Stimulated activated naive CD8-positive, alpha-beta T cell treated with anti-CD3 and anti-CD28 coated beads, Interleukin-15, Interleukin-2, amounts not matched to agents 100 U/mL and 50 U/mL, for 24 hours (primary cell): ENCODE results near the gene SVIL.
"Not testable (repeated sequence)": the region's sequence is repeated elsewhere in the genome, so short reads cannot be mapped to it uniquely, and the experiment has no call there.

Experiments used
- ATAC-seq: fragments of 150-1000 bp; cut with Tn5 transposase; one replicate; pipeline ENCODE4 v1.10.0; 2021
- DNase-seq: peaks from one replicate; pipeline ENCODE4 v3.0.0; 2021

Gene SVIL

DNA sequence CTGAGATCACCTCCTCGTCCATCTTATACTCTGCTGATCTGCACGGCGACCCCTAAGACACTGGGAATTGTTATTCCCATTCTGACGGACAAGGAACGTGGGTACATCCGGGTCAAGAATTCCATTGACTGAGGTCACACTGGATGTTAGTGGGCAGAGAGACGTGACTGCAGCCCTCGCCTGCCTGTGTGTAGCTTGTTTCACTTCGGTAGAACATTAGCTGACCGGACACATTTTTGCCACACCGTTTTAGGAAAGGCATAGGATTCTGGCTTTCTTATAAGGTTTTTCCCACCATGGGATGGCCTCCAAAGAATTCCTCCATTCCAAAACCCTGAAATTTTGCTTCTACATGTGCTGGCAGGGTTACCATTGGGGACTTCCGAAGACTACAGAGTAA, 118.9 kb downstream of the SVIL start:
- ATAC-seq, DNase-seq: not testable (repeated sequence)

GRCh38 chr10:29515104-29515503, 119.7 kb downstream of the SVIL start:
- DNase-seq, ATAC-seq: not testable (repeated sequence)

GRCh38 chr10:29514306-29514705, 120.5 kb downstream of the SVIL start:
- no peak for ATAC-seq
- DNase-seq = no peak

GRCh38 chr10:29512425-29512974, 122.3 kb downstream of the SVIL start:
- no peak for ATAC-seq
- DNase-seq = no peak

DNA sequence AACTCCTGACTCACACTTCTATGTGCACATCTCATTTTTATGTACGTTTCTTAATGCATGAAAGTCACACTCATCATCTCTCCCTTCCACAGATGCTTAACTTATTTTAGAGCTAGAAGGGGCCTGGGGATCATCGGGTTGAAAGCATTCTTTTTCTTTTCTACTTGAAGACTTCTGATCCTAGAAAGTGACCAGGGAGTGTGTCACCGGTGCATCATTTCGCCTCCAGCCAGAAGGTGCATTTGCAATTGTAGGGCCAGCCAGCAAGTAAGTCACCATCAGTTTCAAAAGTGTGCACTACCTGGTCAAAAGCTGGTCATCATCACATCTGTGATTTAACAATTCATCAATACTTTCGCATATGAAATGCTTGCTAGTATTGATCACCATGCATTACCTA, 123.0 kb downstream of the SVIL start:
- ATAC-seq, DNase-seq: not testable (repeated sequence)

GRCh38 chr10:29510483-29511157, 124.2 kb downstream of the SVIL start:
- peak; percentile 31 for ATAC-seq
- not testable (repeated sequence) for DNase-seq

DNA sequence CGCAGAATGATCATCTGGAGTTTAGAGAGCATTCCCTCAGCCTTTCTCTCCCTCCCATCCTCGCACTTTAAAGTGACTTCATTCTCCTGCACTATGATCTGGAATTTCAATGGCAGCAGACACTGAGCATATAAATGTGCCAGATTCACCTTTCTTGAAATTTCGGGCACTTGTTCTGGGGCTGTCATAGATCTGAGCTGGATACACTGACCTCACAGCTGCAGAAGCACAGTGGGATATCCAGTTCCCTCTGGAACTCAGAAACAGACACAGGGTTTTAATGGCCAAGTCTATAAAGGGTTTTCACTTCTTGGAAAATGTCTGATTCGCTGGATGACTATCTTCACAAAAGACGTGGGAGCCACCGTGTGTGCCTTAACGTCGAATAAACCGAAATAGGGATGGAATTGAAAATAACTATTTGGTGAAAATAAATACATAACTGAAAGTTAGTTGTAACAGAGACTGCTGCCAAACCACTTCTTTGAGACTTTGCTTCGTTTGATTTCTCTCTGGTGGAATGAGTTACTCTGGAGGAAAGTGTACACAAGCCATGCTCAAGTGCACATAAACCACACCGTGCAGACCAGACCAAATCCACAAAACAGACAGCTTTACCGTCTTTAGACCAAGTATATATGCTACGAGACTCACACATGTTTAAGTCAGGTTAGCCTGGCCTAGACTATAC, 126.1 kb downstream of the SVIL start:
- ATAC-seq = no peak
- DNase-seq = no peak

GRCh38 chr10:29507750-29508149, 127.0 kb downstream of the SVIL start:
- ATAC-seq, DNase-seq: not testable (repeated sequence)

DNA sequence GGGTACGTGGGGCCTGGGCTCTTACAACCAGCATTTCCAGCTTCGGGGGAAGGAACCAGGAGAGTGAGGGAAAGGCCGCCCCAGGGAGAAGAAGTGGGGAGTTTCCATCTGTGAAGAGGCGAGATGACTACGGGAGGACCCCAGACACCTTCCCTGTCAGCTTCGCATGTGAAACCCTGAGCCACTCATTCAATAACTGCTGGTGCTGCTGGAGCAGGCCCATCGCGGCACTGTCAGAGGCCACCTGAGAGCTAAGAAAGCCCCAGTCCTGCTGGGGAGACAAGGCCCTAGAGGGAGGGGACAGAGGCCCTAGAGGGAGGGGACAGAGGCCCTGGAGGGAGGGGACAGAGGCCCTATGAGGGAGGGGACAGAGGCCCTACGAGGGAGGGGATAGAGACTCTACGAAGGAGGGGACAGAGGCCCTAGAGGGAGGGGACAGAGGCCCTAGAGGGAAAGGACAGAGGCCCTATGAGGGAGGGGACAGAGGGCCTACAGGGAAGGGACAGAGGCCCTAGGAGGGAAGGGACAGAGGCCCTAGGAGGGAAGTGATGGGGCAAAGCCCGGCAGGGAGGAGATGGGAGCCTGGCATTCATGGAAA, 128.3 kb downstream of the SVIL start:
- ATAC-seq, DNase-seq: not testable (repeated sequence)

DNA sequence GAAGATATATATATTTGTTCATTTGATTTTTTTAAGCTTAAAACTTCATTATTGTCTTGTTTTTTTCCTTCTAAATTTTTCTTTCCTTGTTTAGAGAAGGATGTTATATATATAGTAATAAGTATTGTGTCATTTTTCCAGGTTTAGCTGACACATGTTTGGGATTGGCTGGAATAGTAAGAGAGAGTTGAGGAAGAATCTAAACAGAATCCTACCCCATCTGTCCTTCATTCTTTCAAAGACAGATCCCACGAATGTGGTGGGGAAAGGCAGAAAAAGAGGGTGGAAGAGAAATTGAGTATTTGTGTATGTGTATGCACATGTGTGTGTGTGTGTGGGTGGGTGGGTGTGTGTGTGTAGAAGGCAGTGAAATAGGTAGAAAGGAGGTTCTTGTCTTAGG, 132.4 kb downstream of the SVIL start:
- no peak for ATAC-seq
- no peak for DNase-seq

GRCh38 chr10:29501692-29502091, 133.1 kb downstream of the SVIL start:
- no peak for DNase-seq

DNA sequence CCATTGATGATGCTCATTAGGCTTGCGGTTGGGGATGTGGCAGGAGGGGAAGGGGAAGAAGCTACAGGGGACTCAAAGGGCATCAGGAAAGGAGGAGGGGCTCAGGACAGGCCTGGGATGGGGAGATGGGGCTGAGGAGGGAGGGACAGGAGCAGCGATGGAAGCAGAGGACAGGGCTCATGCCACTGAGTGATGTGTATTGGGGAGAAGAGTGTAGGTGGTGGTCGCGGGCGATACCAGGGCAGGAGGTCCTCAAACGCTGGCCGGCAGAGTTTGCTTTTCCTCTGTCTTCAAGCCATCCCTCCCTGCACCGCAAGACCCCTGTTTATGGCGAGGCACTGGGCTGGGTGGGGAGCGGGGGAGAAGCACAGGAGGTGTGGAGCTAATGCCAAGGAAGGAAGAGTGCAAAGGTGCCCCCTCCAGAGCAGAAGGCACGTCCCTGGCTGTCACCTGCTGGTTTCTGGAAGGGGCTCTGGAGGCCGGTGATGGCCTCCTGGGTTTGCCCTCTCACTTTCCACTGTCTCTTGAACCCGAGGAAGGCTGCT, 134.7 kb downstream of the SVIL start:
- ATAC-seq (no peak), DNase-seq (no peak)

More at GRCh38 chr10:29501692-29502091, 133.1 kb downstream of the SVIL start:
- no peak for ATAC-seq

DNA sequence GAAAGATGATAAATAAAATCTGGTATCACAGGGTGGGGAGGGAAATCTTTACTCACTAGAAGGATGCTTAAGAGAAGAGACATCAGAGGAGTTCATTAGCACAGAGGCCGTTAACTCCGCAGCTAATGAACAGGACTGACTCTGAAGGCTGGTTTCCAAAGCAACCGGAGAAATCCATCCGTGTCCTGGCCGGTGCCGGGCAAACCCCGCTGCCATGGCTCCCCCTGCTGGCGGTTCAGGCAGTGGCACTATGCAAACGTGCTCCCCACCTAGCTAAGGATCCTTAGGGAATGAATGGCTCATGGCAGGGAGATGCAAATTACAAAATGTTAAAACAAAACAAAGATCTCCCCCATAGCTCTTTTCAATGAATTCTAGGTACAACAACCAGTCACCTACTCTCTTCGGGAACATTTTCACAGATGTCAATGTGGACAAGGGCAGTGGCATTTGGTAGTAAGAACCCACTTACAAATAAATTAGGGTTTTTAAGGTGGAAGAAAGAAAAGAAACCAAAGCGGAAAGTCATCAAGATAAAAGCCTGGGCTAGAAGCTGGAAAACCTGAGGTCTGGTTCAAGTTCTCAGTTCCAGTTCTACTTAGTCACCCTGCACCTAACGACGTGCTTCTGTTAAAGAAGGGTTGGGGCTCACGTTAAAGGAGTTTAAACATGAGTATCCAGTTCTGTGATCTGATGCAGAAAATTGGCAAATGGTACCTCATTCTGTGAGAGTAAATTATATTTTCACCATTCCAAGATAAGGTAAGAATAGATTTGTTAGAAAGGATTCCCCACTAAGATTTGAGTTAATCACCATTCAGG, 138.2 kb downstream of the SVIL start:
- peak; percentile 74 for ATAC-seq
- DNase-seq = peak; percentile 87

- DNase-seq (no peak), ATAC-seq (no peak)
Observed at GRCh38 chr10:29495366-29495765, 139.4 kb downstream of the SVIL start.

GRCh38 chr10:29493697-29494096, 141.1 kb downstream of the SVIL start:
- DNase-seq (no peak), ATAC-seq (no peak)

DNA sequence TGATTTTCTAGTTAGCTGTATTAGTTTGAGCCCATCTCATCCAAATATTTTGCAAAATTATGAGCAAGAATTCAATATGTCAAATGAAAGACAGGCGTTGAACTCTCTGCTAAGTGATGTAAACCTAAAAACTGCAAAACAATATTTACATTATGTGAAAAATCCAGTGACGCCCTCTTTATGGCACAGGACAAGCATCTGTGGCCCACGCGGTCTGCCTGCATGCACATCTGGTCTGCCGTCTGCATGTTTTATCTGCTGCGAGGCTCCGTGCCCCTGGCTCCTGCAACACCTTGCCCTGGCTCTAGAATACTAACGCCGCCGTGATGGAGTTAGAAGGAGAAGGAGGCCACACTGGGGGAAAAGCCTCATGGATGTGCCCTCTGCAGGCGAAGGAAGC, 142.0 kb downstream of the SVIL start:
- ATAC-seq = no peak
- no peak for DNase-seq

DNA sequence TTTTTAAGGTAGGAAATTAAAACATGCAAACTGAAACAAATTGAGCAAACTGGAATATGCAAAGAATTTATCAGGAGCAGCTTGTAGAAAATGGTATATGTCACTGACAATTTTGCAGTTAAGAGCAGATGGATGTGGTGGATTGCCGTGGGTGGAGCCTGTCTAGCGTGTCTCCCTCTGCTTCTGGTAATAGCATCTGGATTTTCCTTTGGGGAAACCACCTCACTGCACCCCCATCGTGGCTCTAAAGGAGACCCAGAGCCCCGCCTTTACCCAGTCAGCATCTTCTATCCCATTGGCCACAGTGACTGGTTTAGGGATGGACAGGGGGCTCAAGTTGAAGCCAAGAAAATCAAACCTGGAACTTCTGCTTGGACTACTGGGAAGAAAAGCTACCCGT, 142.9 kb downstream of the SVIL start:
- DNase-seq = no peak
- no peak for ATAC-seq

DNA sequence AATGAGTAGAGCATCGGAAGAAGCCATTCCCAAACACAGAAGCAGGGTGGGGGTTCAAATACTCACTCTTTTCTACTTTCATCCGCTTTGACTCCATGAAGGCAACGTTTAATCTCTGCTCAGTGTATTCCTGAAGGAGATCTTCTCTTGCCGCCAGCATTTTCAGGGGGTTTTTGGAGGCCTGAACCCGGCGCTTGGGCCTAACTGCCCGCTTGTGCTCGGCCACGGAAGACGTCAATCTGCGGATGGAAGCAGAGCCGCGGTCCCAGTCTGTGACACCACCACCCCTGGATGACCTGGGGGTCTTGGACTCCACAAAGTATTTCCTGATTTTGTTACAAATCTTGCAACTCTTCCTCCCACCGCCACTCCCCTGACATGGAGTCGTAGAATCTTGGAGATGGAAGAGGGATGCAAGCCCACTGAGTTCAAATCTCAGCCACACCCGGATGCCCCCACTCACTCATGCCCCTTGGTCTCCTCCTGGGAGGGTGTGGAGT, 143.9 kb downstream of the SVIL start:
- ATAC-seq = not testable (repeated sequence)

GRCh38 chr10:29488471-29488870, 146.3 kb downstream of the SVIL start:
- DNase-seq = not testable (repeated sequence)
- ATAC-seq = peak; percentile 33

More for the DNA sequence above, 143.9 kb downstream of the SVIL start:
- not testable (repeated sequence) for DNase-seq

GRCh38 chr10:29487884-29488266, 146.9 kb downstream of the SVIL start:
- not testable (repeated sequence) for ATAC-seq, DNase-seq
